ENCODE measurements around the gene ARL5C.

- no peak for TF ChIP-seq POLR2A (IDR thresholded peaks at IDR 0.05)
- no peak for TF ChIP-seq CTCF (IDR thresholded peaks at IDR 0.05)
These were observed 42.3 kb downstream of the ARL5C start for GRCh38 chr17:39123627-39124026.

Data from thyroid gland (tissue), 4 donors.